HepG2 (cell line): ENCODE results near the gene ELAVL2. TPM values are rescaled to one million over a fixed set of nuclear protein-coding genes. Genes with fewer than 3 reads are reported as not detected.

Experiments used
- NCOA5 ChIP-seq: sonication (generic); formaldehyde crosslinking; IDR thresholded peaks from 2 replicates; pipeline ENCODE4 v1.4.0; 2020; ENCODE audit warnings: missing genetic modification reagents
- SNAI1 ChIP-seq: sonication (generic); formaldehyde crosslinking; IDR thresholded peaks from 2 replicates; pipeline ENCODE4 v1.5.0; 2020; ENCODE audit warnings: mild to moderate bottlenecking, missing genetic modification reagents, borderline replicate concordance
- ZNF17 ChIP-seq: sonication (generic); formaldehyde crosslinking; IDR thresholded peaks from 2 replicates; pipeline ENCODE4 v1.5.0; 2020; ENCODE audit warnings: mild to moderate bottlenecking, missing genetic modification reagents
- ZSCAN31 ChIP-seq: sonication (generic); formaldehyde crosslinking; IDR thresholded peaks from 2 replicates; pipeline ENCODE4 v1.5.0; 2020; ENCODE audit warnings: low read depth, mild to moderate bottlenecking, missing genetic modification reagents
- polyA plus RNA-seq, 8 experiments: library from polyadenylated mRNA; depleted of rRNA in 3 of 8; stranded (reverse) in 7 of 8; unstranded in 1 of 8; fragments of >200 nt; fragmentation: Illumina TruSeq in 4 of 8; extraction: Trizol in 4 of 8; gene quantifications; 2 replicates each; pipeline versions ENCODE4 v1.2.1 to v1.2.3, GENCODE V29; 2011 to 2016; ENCODE audit warnings: low read depth in 4 of 8, missing spikeins in 1 of 8, mixed read lengths in 1 of 8; ENCODE audit not compliant: insufficient read depth in 1 of 8
- total RNA-seq, 5 experiments: library from RNA; depleted of rRNA; stranded (reverse); fragments of >200 nt; fragmentation: Illumina TruSeq; extraction: Trizol; gene quantifications; 2 replicates each; pipeline ENCODE4 v1.2.3, GENCODE V29; 2016; ENCODE audit warnings: low read depth in 1 of 5
- TF ChIP-seq, protein P1 (sequence below): sonication (generic); formaldehyde crosslinking; conservative IDR thresholded peaks from 2 replicates; pipeline ENCODE4 v1.8.1; 2023; ENCODE audit warnings: missing genetic modification reagents
- TF ChIP-seq, protein P2 (sequence below): sonication (generic); formaldehyde crosslinking; IDR thresholded peaks from 2 replicates; pipeline ENCODE4 v1.5.1; 2020; ENCODE audit warnings: missing genetic modification reagents, mild to moderate bottlenecking, borderline replicate concordance
- TF ChIP-seq, protein P3 (sequence below): sonication (generic); formaldehyde crosslinking; IDR thresholded peaks from 2 replicates; pipeline ENCODE4 v1.5.1; 2020; ENCODE audit warnings: mild to moderate bottlenecking, missing genetic modification reagents, borderline replicate concordance
- TF ChIP-seq, protein P4 (sequence below): sonication (generic); formaldehyde crosslinking; IDR thresholded peaks from one replicate; pipeline ENCODE4 v1.5.1; 2020; ENCODE audit warnings: mild to moderate bottlenecking, missing genetic modification reagents; ENCODE audit errors: not compliant biosample characterization

ELAVL2 gene
- total and polyA plus RNA-seq, 2 of the 13 experiments (the other 11 are each of a cell fraction or from before 2014, with no cell fraction given): not detected

DNA sequence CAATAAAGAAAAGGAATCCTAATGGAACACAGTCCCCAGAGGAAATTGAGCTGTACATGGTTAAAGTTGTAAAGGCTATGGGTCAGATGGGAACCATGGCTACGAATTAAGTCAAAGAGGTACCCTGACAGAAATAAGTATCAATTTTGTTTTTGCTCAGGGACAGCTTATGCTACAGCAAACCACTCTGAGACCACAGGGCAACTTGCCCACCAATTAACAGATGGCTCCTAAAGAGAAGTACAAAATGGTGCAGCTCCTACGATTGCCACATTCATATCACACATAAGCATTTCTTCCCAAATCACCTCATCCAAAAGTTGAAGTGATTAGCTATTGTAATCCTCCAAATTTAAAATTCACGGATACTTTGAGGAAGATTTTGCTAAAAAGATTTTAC is 83.0 kb downstream of the ELAVL2 start (continued):
- TF ChIP-seq, protein P1, sequence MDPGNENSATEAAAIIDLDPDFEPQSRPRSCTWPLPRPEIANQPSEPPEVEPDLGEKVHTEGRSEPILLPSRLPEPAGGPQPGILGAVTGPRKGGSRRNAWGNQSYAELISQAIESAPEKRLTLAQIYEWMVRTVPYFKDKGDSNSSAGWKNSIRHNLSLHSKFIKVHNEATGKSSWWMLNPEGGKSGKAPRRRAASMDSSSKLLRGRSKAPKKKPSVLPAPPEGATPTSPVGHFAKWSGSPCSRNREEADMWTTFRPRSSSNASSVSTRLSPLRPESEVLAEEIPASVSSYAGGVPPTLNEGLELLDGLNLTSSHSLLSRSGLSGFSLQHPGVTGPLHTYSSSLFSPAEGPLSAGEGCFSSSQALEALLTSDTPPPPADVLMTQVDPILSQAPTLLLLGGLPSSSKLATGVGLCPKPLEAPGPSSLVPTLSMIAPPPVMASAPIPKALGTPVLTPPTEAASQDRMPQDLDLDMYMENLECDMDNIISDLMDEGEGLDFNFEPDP: no peak
- TF ChIP-seq, protein P2, sequence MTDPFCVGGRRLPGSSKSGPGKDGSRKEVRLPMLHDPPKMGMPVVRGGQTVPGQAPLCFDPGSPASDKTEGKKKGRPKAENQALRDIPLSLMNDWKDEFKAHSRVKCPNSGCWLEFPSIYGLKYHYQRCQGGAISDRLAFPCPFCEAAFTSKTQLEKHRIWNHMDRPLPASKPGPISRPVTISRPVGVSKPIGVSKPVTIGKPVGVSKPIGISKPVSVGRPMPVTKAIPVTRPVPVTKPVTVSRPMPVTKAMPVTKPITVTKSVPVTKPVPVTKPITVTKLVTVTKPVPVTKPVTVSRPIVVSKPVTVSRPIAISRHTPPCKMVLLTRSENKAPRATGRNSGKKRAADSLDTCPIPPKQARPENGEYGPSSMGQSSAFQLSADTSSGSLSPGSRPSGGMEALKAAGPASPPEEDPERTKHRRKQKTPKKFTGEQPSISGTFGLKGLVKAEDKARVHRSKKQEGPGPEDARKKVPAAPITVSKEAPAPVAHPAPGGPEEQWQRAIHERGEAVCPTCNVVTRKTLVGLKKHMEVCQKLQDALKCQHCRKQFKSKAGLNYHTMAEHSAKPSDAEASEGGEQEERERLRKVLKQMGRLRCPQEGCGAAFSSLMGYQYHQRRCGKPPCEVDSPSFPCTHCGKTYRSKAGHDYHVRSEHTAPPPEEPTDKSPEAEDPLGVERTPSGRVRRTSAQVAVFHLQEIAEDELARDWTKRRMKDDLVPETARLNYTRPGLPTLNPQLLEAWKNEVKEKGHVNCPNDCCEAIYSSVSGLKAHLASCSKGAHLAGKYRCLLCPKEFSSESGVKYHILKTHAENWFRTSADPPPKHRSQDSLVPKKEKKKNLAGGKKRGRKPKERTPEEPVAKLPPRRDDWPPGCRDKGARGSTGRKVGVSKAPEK (CRISPR knock-in tag): no peak
- TF ChIP-seq, protein P3, sequence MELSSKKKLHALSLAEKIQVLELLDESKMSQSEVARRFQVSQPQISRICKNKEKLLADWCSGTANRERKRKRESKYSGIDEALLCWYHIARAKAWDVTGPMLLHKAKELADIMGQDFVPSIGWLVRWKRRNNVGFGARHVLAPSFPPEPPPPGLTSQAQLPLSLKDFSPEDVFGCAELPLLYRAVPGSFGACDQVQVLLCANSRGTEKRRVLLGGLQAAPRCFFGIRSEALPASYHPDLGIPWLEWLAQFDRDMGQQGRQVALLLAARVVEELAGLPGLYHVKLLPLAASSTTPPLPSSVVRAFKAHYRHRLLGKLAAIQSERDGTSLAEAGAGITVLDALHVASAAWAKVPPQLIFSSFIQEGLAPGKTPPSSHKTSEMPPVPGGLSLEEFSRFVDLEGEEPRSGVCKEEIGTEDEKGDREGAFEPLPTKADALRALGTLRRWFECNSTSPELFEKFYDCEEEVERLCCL (CRISPR knock-in tag): no peak
- TF ChIP-seq SNAI1 (CRISPR knock-in tag): no peak
- no peak for TF ChIP-seq NCOA5 (CRISPR knock-in tag)
- TF ChIP-seq ZNF17 (CRISPR knock-in tag): no peak
- TF ChIP-seq, protein P4, sequence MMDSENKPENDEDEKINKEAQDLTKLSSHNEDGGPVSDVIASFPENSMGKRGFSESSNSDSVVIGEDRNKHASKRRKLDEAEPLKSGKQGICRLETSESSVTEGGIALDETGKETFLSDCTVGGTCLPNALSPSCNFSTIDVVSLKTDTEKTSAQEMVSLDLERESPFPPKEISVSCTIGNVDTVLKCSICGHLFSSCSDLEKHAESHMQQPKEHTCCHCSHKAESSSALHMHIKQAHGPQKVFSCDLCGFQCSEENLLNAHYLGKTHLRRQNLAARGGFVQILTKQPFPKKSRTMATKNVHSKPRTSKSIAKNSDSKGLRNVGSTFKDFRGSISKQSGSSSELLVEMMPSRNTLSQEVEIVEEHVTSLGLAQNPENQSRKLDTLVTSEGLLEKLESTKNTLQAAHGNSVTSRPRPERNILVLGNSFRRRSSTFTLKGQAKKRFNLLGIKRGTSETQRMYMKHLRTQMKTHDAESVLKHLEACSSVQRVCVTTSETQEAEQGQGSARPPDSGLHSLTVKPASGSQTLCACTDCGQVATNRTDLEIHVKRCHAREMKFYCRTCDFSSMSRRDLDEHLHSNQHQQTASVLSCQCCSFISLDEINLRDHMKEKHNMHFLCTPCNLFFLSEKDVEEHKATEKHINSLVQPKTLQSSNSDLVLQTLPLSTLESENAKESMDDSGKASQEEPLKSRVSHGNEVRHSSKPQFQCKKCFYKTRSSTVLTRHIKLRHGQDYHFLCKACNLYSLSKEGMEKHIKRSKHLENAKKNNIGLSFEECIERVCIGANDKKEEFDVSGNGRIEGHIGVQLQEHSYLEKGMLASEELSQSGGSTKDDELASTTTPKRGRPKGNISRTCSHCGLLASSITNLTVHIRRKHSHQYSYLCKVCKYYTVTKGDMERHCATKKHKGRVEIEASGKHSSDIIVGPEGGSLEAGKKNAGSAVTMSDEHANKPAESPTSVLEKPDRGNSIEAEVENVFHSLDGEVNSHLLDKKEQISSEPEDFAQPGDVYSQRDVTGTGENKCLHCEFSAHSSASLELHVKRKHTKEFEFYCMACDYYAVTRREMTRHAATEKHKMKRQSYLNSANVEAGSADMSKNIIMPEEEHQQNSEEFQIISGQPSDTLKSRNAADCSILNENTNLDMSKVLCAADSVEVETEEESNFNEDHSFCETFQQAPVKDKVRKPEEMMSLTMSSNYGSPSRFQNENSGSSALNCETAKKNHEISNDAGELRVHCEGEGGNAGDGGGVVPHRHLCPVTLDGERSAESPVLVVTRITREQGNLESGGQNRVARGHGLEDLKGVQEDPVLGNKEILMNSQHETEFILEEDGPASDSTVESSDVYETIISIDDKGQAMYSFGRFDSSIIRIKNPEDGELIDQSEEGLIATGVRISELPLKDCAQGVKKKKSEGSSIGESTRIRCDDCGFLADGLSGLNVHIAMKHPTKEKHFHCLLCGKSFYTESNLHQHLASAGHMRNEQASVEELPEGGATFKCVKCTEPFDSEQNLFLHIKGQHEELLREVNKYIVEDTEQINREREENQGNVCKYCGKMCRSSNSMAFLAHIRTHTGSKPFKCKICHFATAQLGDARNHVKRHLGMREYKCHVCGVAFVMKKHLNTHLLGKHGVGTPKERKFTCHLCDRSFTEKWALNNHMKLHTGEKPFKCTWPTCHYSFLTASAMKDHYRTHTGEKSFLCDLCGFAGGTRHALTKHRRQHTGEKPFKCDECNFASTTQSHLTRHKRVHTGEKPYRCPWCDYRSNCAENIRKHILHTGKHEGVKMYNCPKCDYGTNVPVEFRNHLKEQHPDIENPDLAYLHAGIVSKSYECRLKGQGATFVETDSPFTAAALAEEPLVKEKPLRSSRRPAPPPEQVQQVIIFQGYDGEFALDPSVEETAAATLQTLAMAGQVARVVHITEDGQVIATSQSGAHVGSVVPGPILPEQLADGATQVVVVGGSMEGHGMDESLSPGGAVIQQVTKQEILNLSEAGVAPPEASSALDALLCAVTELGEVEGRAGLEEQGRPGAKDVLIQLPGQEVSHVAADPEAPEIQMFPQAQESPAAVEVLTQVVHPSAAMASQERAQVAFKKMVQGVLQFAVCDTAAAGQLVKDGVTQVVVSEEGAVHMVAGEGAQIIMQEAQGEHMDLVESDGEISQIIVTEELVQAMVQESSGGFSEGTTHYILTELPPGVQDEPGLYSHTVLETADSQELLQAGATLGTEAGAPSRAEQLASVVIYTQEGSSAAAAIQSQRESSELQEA (CRISPR knock-in tag): no peak
- no peak for TF ChIP-seq ZSCAN31
